Tibial nerve (tissue), 4 donors: ENCODE results near the gene PIGQ. TPM values are rescaled to one million over a fixed set of nuclear protein-coding genes. Genes with fewer than 3 reads are reported as not detected.

Experiments
- DNase-seq, 2 donors: peaks; one replicate each; pipeline ENCODE4 v3.0.0-alpha.2; 2019; ENCODE audit warnings: low spot score in 2 of 2
- H3K27ac ChIP-seq, 4 donors: fragments of 200-600 bp; sonication (generic) in 3 of 4; one replicate each; pipeline ENCODE4 v1.5.1; 2017 to 2019; ENCODE audit warnings: mild to moderate bottlenecking in 1 of 4
- H3K27me3 ChIP-seq, 2 donors: fragments of 200-600 bp; sonication (generic) in 1 of 2; one replicate each; pipeline versions ENCODE4 v1.5.1 to v1.6.0; 2017 to 2019
- H3K36me3 ChIP-seq, 3 donors: fragments of 200-600 bp; sonication (generic); one replicate each; pipeline ENCODE4 v1.5.1; 2018 to 2019
- H3K4me1 ChIP-seq, 4 donors: fragments of 200-600 bp; sonication (generic) in 3 of 4; one replicate each; pipeline ENCODE4 v1.5.1; 2017 to 2019
- H3K4me3 ChIP-seq, 4 donors: fragments of 200-600 bp; sonication (generic) in 3 of 4; one replicate each; pipeline ENCODE4 v1.5.1; 2017 to 2019; ENCODE audit warnings: mild to moderate bottlenecking in 1 of 4, moderate library complexity in 1 of 4
- H3K9me3 ChIP-seq, 4 donors: fragments of 200-600 bp; sonication (generic) in 3 of 4; one replicate each; pipeline ENCODE4 v1.5.1; 2017 to 2019
- CTCF ChIP-seq, 5 experiments: fragments of 200-600 bp in 3 of 5; fragments of 450-650 bp in 2 of 5; sonication (generic) in 3 of 5; IDR thresholded peaks; one replicate each; pipeline ENCODE4 v1.5.1; 2016 to 2019; ENCODE audit warnings: antibody characterized with exemption in 5 of 5, mild to moderate bottlenecking in 3 of 5, moderate library complexity in 2 of 5
- EP300 ChIP-seq, 2 donors: sonication (generic); formaldehyde crosslinking; IDR thresholded peaks; one replicate each; pipeline ENCODE4 v1.6.1; 2017; ENCODE audit warnings: antibody characterized with exemption in 2 of 2, mild to moderate bottlenecking in 1 of 2
- POLR2A ChIP-seq, 2 donors: fragments of 450-650 bp; IDR thresholded peaks; one replicate each; pipeline ENCODE4 v1.6.1; 2017; ENCODE audit warnings: antibody characterized with exemption in 2 of 2, mild to moderate bottlenecking in 2 of 2, moderate library complexity in 2 of 2
- WGBS, 2 donors: methylation state at CpG; one replicate each; pipeline ENCODE4 v1.1.5; 2018; 5-methylcytosine and 5-hydroxymethylcytosine counted together
- total RNA-seq, 4 donors: library from RNA; depleted of rRNA; stranded (reverse); fragments of >200 nt; gene quantifications; one replicate each; pipeline ENCODE4 v1.1.0, GENCODE V29; 2016

PIGQ gene
- total RNA-seq, 4 donors from 2014 or later = 49.2 to 89.6 (median 71.8) TPM

GRCh38 chr16:627454-628239 is 57.9 kb downstream of the PIGQ start:
- no peaks in the 10 kb centered on the region for H3K27me3 ChIP-seq
- H3K36me3 ChIP-seq = peaks cover 0 to 48% (median 3%) of the 10 kb centered on the region in 3 donors
- no peaks in the 10 kb centered on the region for H3K9me3 ChIP-seq
- TF ChIP-seq EP300 (IDR thresholded peaks at IDR 0.05) (no peak), POLR2A (IDR thresholded peaks at IDR 0.05) (no peak), CTCF (IDR thresholded peaks at IDR 0.05) (no peak)
- 78 to 88% methylated on average over 45 to 50 of the region's 50 CpGs for WGBS, 2 donors
- H3K27ac ChIP-seq = peak overlapping the region in 2 of 4 donors; percentile 17 to 73
- no peak overlapping the region for H3K4me3 ChIP-seq
- no peak for DNase-seq
- H3K4me1 ChIP-seq = peaks cover 0 to 44% (median 25%) of the 10 kb centered on the region in 4 donors

- Histone ChIP-seq H3K27me3 (no peaks in the 10 kb centered on the region), H3K4me3 (no peak overlapping the region), H3K27ac (peak overlapping the region in 2 of 4 donors; percentile 76 to 87), H3K4me1 (peaks cover 0 to 44% (median 25%) of the 10 kb centered on the region in 4 donors), H3K9me3 (no peaks in the 10 kb centered on the region), H3K36me3 (peaks cover 2 to 57% (median 3%) of the 10 kb centered on the region in 3 donors)
- DNase-seq = no peak
- WGBS, 2 donors = 91 to 92% methylated on average over 29 to 33 of the region's 33 CpGs
- TF ChIP-seq EP300 (IDR thresholded peaks at IDR 0.05) (no peak), CTCF (IDR thresholded peaks at IDR 0.05) (no peak), POLR2A (IDR thresholded peaks at IDR 0.05) (no peak)
Observed at GRCh38 chr16:628321-629061, 58.7 kb downstream of the PIGQ start.

- H3K36me3 ChIP-seq = peaks cover 3 to 65% (median 4%) of the 10 kb centered on the region in 3 donors
- peaks cover 0 to 46% (median 25%) of the 10 kb centered on the region in 4 donors for H3K4me1 ChIP-seq
- H3K27me3 ChIP-seq = no peaks in the 10 kb centered on the region
- no peak for DNase-seq
- 53 to 56% methylated on average over 14 to 20 of the region's 29 CpGs for WGBS, 2 donors
- H3K9me3 ChIP-seq = no peaks in the 10 kb centered on the region
- no peak for TF ChIP-seq EP300 (IDR thresholded peaks at IDR 0.05)
- TF ChIP-seq POLR2A (IDR thresholded peaks at IDR 0.05) = no peak
- TF ChIP-seq CTCF (IDR thresholded peaks at IDR 0.05) = no peak
- peak overlapping the region; percentile 22 to 87 (median 66) for H3K27ac ChIP-seq
- H3K4me3 ChIP-seq = no peak overlapping the region
Observed at GRCh38 chr16:629185-629832, 59.5 kb downstream of the PIGQ start.

GRCh38 chr16:629833-630248 is 60.1 kb downstream of the PIGQ start:
- TF ChIP-seq POLR2A (IDR thresholded peaks at IDR 0.05) (no peak), EP300 (IDR thresholded peaks at IDR 0.05) (no peak), CTCF (IDR thresholded peaks at IDR 0.05) (no peak)
- DNase-seq = no peak
- Histone ChIP-seq H3K36me3 (peaks cover 3 to 69% (median 4%) of the 10 kb centered on the region in 3 donors), H3K4me3 (no peak overlapping the region), H3K4me1 (peaks cover 0 to 52% (median 27%) of the 10 kb centered on the region in 4 donors), H3K27me3 (no peaks in the 10 kb centered on the region), H3K9me3 (no peaks in the 10 kb centered on the region), H3K27ac (peak overlapping the region in 3 of 4 donors; percentile 56 to 87 (median 76))
- 15 to 19% methylated on average over 4 to 7 of the region's 11 CpGs for WGBS, 2 donors
